GM12873 (cell line): ENCODE data around the gene DFFB.

Experiments
- TF ChIP-seq, protein P1 (sequence below): IDR thresholded peaks from 2 replicates; pipeline ENCODE4 v1.5.1; 2012; ENCODE audit warnings: low read depth, mild to moderate bottlenecking, moderate library complexity, low read length, control low read depth; ENCODE audit not compliant: insufficient read depth; ENCODE audit errors: missing control alignments

Gene DFFB

DNA sequence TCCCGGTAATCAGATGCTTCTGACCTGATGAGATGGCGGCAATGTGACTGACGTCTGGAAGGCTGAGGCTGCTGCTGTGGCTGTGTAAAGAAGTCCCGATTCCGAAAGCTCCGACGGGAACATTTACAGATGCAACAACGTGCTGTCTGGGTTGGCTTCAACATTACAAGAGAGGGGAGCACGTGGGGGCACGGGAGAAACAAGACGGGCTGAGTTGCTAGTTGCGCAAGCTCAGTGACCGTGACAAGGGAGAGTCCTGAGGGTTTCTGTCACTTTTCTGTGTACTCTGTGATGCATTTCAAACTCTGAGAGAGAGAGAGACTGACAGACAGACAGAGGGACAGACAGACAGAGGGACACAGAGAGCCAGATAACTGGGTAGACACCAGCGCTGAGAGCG is 35.4 kb upstream of the DFFB start:
- TF ChIP-seq, protein P1, sequence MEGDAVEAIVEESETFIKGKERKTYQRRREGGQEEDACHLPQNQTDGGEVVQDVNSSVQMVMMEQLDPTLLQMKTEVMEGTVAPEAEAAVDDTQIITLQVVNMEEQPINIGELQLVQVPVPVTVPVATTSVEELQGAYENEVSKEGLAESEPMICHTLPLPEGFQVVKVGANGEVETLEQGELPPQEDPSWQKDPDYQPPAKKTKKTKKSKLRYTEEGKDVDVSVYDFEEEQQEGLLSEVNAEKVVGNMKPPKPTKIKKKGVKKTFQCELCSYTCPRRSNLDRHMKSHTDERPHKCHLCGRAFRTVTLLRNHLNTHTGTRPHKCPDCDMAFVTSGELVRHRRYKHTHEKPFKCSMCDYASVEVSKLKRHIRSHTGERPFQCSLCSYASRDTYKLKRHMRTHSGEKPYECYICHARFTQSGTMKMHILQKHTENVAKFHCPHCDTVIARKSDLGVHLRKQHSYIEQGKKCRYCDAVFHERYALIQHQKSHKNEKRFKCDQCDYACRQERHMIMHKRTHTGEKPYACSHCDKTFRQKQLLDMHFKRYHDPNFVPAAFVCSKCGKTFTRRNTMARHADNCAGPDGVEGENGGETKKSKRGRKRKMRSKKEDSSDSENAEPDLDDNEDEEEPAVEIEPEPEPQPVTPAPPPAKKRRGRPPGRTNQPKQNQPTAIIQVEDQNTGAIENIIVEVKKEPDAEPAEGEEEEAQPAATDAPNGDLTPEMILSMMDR = no peak

DNA sequence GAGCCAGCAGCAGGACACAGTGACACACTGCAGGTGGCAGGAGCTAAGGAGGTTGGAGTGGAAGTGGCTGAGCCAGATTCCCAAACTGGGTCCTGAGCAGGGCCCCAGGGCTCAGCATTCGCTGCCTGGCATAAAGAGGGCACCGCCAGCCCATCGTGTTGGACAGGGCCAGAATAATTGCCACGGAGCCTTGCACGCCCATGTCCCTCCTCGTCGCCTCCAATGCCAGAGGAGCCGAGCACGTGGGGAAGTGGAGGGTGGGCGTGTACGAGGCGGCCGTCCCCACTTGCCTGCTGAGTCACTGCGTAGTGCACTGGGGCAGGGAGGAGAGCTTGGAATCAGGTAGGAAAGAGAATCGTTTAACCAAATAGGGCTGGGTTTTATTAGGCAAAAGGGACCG is 34.9 kb upstream of the DFFB start:
- TF ChIP-seq, protein P1 = no peak

DNA sequence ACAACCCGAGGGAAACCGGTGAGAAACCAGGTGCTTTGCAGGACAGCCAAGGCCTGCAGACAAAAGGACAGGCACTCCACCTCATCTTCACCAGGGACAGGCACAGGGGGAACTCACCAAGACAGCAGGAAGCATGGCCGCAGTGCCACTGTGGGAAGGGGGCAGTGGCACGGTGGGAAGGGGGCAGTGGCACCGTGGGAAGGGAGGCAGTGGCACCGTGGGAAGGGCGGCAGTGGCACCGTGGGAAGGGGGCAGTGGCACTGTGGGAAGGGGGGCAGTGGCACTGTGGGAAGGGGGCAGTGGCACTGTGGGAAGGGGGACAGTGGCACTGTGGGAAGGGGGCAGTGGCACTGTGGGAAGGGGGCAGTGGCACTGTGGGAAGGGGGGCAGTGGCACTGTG is 32.6 kb upstream of the DFFB start:
- TF ChIP-seq, protein P1 = no peak

GRCh38 chr1:3825356-3825755 is 31.9 kb upstream of the DFFB start:
- TF ChIP-seq, protein P1 = no peak

- TF ChIP-seq, protein P1 = no peak
Observed at GRCh38 chr1:3827813-3828307, 29.4 kb upstream of the DFFB start.

GRCh38 chr1:3828391-3828790 is 28.9 kb upstream of the DFFB start:
- TF ChIP-seq, protein P1 = no peak

DNA sequence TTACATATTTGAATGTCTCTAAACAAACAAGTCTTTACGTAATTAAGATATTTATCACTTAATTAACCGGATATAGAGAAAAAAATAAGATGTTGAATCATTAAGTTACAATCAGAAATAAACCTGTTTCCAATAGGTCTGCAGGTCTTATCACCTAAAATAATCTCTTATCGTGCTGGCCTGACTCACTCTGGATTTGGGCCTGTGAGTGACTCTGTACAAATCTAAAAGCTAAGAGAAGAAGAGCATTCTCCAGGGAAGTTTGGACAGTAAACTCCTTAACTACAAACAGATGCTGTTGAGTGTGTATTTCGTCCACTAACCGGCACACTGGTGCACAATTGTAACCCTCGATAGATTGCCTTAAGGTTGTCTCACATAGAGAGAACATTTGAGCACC is 25.6 kb upstream of the DFFB start:
- TF ChIP-seq, protein P1 = no peak

DNA sequence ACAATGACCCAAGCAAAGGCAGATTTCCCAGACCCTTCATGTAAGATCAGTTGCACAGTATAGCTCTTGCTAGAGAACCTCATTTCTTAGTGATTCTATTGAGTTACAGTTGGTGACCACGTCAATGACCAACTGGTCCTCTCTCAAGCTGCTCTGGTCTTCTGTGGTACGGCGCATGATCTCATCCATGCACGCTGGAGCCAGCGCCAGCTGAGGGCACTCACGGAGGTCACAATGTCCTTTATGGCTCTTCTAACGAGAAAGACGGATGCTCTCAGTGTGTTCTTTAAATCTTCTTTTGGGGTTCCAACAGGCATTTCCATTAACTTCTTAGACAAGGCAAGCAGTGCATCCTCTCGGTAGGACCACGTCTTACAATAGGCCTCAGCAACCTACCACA is 22.6 kb upstream of the DFFB start:
- TF ChIP-seq, protein P1 = no peak
